HCT116 (cell line): Measurements from ENCODE around the gene GSTO1. TPM values are rescaled to one million over a fixed set of nuclear protein-coding genes. Genes with fewer than 3 reads are reported as not detected.
A peak's percentile ranks its signal among the peaks of the same experiment; 100 is the strongest.

Experiments
- ATAC-seq: fragments of 200-7000 bp; cut with Tn5 transposase; 2 replicates; pipeline ENCODE4 v1.9.1; 2020; ENCODE audit warnings: mild to moderate bottlenecking, moderate library complexity
- Bru-seq: library from RNA; stranded (reverse); fragments of 400-500 nt; gene quantifications from one replicate; lab custom pipeline; 2021; lab: Mats Ljungman, UMichigan
- BruChase-seq, 2 experiments: library from RNA; stranded (reverse); fragments of 400-500 nt; gene quantifications; one replicate each; lab custom pipeline; 2021; lab: Mats Ljungman, UMichigan
- BruUV-seq: library from RNA; stranded (reverse); fragments of 400-500 nt; replicated peaks from 2 replicates; lab custom pipeline; 2021; lab: Mats Ljungman, UMichigan
- CTCF ChIA-PET: fragments of 300-600 bp; sonication (Branson Sonifier 250); formaldehyde crosslinking; loops from one replicate; lab custom pipeline; 2021; ENCODE audit warnings: antibody characterized with exemption; lab: Charles Lee
- POLR2A ChIA-PET: fragments of 300-600, 350-600 bp; sonication (Branson Sonifier 250); formaldehyde crosslinking; loops from one replicate; lab custom pipeline; 2021; ENCODE audit warnings: antibody characterized with exemption; lab: Charles Lee
- RAD21 ChIA-PET, 2 experiments: fragments of 300-600 bp; sonication (Branson Sonifier 250); formaldehyde crosslinking; loops; one replicate each; lab custom pipeline; 2023; ENCODE audit warnings: low total read pairs in 2 of 2; ENCODE audit not compliant: uncharacterized antibody in 2 of 2, unreplicated experiment in 2 of 2, low non-redundant PET in 1 of 2; lab: Charles Lee
- DNase-seq: peaks from one replicate; pipeline ENCODE4 v3.0.0-alpha.2; 2010; ENCODE audit warnings: low read depth, low spot score
- H2AFZ ChIP-seq: fragments of 200-600 bp; shearing (Covaris generic), sonication (generic); 2 replicates; pipeline ENCODE4 v1.6.1; 2017; ENCODE audit warnings: low read depth, mixed run types, mixed read lengths, antibody characterized with exemption, low read length; ENCODE audit not compliant: poor library complexity, severe bottlenecking
- H3K27ac ChIP-seq: 2 replicates; pipeline ENCODE4 v1.5.1; 2012; ENCODE audit warnings: low read depth, low read length
- H3K27me3 ChIP-seq: fragments of 200-600 bp; sonication (generic); 2 replicates; pipeline ENCODE4 v1.6.1; 2016; ENCODE audit warnings: mixed run types, low read length, mixed read lengths; ENCODE audit not compliant: insufficient read depth
- H3K36me3 ChIP-seq, 2 experiments: fragments of 200-500 bp in 1 of 2; fragments of 200-600 bp in 1 of 2; sonication (Bioruptor generic) in 1 of 2; sonication (generic) in 1 of 2; 2 replicates each; pipeline versions ENCODE4 v1.5.1 to v1.6.1; 2014 to 2016; ENCODE audit warnings: low read length in 2 of 2, inconsistent platforms in 1 of 2, mixed read lengths in 1 of 2, mixed run types in 1 of 2; ENCODE audit not compliant: insufficient read depth in 2 of 2, control insufficient read depth in 1 of 2
- H3K4me1 ChIP-seq, 2 experiments: fragments of 200-600 bp in 1 of 2; sonication (generic) in 1 of 2; 2 replicates each; pipeline versions ENCODE4 v1.5.1 to v1.6.1; 2012 to 2017; ENCODE audit warnings: low read length in 2 of 2, inconsistent platforms in 1 of 2, mild to moderate bottlenecking in 1 of 2, mixed read lengths in 1 of 2, mixed run types in 1 of 2, moderate library complexity in 1 of 2; ENCODE audit not compliant: insufficient read depth in 2 of 2, control insufficient read depth in 1 of 2
- H3K4me2 ChIP-seq: fragments of 200-600 bp; sonication (generic); 2 replicates; pipeline ENCODE4 v1.6.1; 2017; ENCODE audit warnings: mixed run types, low read length, mixed read lengths
- H3K4me3 ChIP-seq, 2 experiments: fragments of 200-600 bp in 1 of 2; sonication (generic) in 1 of 2; replicated peaks in 1 of 2; 2 replicates each; pipeline ENCODE4 v1.5.1; 2011 to 2016; ENCODE audit warnings: low read length in 2 of 2, control low read depth in 1 of 2, low read depth in 1 of 2, mild to moderate bottlenecking in 1 of 2, mixed read lengths in 1 of 2, mixed run types in 1 of 2
- H3K79me2 ChIP-seq: fragments of 200-600 bp; sonication (generic); 2 replicates; pipeline ENCODE4 v1.6.1; 2017; ENCODE audit warnings: mild to moderate bottlenecking, mixed run types, low read length, moderate library complexity, mixed read lengths; ENCODE audit not compliant: insufficient read depth
- H3K9ac ChIP-seq: fragments of 200-600 bp; sonication (generic); 2 replicates; pipeline ENCODE4 v1.6.1; 2016; ENCODE audit warnings: low read length, mixed read lengths
- H3K9me2 ChIP-seq: fragments of 200-600 bp; sonication (generic), shearing (Covaris generic); 2 replicates; pipeline ENCODE4 v1.6.1; 2017; ENCODE audit warnings: mixed run types, mild to moderate bottlenecking, moderate library complexity; ENCODE audit not compliant: insufficient read depth
- H3K9me3 ChIP-seq, 2 experiments: fragments of 200-500 bp in 1 of 2; fragments of 200-600 bp in 1 of 2; sonication (Bioruptor generic) in 1 of 2; sonication (generic) in 1 of 2; 2 replicates each; pipeline ENCODE4 v1.6.1; 2014 to 2017; ENCODE audit warnings: low read length in 2 of 2, mixed read lengths in 2 of 2, inconsistent platforms in 1 of 2, low read depth in 1 of 2, mild to moderate bottlenecking in 1 of 2, mixed run types in 1 of 2, moderate library complexity in 1 of 2; ENCODE audit not compliant: control insufficient read depth in 1 of 2, insufficient read depth in 1 of 2
- H4K20me1 ChIP-seq: fragments of 200-600 bp; sonication (generic), shearing (Covaris generic); 2 replicates; pipeline ENCODE4 v1.6.1; 2017; ENCODE audit warnings: mixed run types, mild to moderate bottlenecking, moderate library complexity; ENCODE audit not compliant: insufficient read depth
- ATF3 ChIP-seq: IDR thresholded peaks from 2 replicates; pipeline ENCODE4 v1.6.1; 2012
- CBX3 ChIP-seq: IDR thresholded peaks from 2 replicates; pipeline ENCODE4 v1.6.1; 2012; ENCODE audit warnings: low read depth
- EGR1 ChIP-seq: IDR thresholded peaks from 2 replicates; pipeline ENCODE4 v1.6.1; 2012; ENCODE audit warnings: low read depth
- ELF1 ChIP-seq: IDR thresholded peaks from 2 replicates; pipeline ENCODE4 v1.6.1; 2012; ENCODE audit warnings: low read depth, borderline replicate concordance
- EZH2 ChIP-seq: fragments of 200-600 bp; sonication (generic); IDR thresholded peaks from 2 replicates; pipeline ENCODE4 v1.6.1; 2017; ENCODE audit warnings: antibody characterized with exemption, mixed run types
- EZH2phosphoT487 ChIP-seq: fragments of 200-600 bp; IDR thresholded peaks from 2 replicates; pipeline ENCODE4 v1.6.1; 2018; ENCODE audit warnings: antibody characterized with exemption, borderline replicate concordance
- FOSL1 ChIP-seq: IDR thresholded peaks from 2 replicates; pipeline ENCODE4 v1.6.1; 2012; ENCODE audit warnings: low read depth
- JUND ChIP-seq: IDR thresholded peaks from 2 replicates; pipeline ENCODE4 v1.6.1; 2012
- MAX ChIP-seq: IDR thresholded peaks from 2 replicates; pipeline ENCODE4 v1.6.1; 2012
- POLR2A ChIP-seq: IDR thresholded peaks from 2 replicates; pipeline ENCODE4 v1.7.0; 2011; ENCODE audit warnings: borderline replicate concordance; ENCODE audit not compliant: insufficient read depth, insufficient read length; ENCODE audit errors: extremely low read depth
- RAD21 ChIP-seq: IDR thresholded peaks from 2 replicates; pipeline ENCODE4 v1.6.1; 2012; ENCODE audit warnings: low read depth, mild to moderate bottlenecking
- REST ChIP-seq: IDR thresholded peaks from 2 replicates; pipeline ENCODE4 v1.6.1; 2012; ENCODE audit warnings: low read depth
- SIN3A ChIP-seq: IDR thresholded peaks from 2 replicates; pipeline ENCODE4 v1.6.1; 2012; ENCODE audit warnings: low read depth
- SRF ChIP-seq: IDR thresholded peaks from 2 replicates; pipeline ENCODE4 v1.6.1; 2012; ENCODE audit warnings: low read depth
- TCF7L2 ChIP-seq: IDR thresholded peaks from 2 replicates; pipeline ENCODE4 v1.7.0; 2011; ENCODE audit warnings: borderline replicate concordance, inconsistent platforms; ENCODE audit not compliant: insufficient read depth, insufficient read length; ENCODE audit errors: extremely low read depth
- YY1 ChIP-seq: IDR thresholded peaks from 2 replicates; pipeline ENCODE4 v1.6.1; 2011; ENCODE audit warnings: low read length, low read depth, moderate library complexity, mild to moderate bottlenecking; ENCODE audit not compliant: insufficient replicate concordance; ENCODE audit errors: extremely low read depth
- ZBTB33 ChIP-seq: IDR thresholded peaks from 2 replicates; pipeline ENCODE4 v1.6.1; 2011; ENCODE audit warnings: mild to moderate bottlenecking, low read length, moderate library complexity; ENCODE audit not compliant: insufficient replicate concordance; ENCODE audit errors: extremely low read depth
- ZFX ChIP-seq: fragments of 450-650 bp; IDR thresholded peaks from 2 replicates; pipeline ENCODE4 v1.6.1; 2017
- ZNF274 ChIP-seq: fragments of 200-500 bp; sonication (Bioruptor generic); IDR thresholded peaks from 2 replicates; pipeline ENCODE4 v1.6.1; 2014; ENCODE audit warnings: mild to moderate bottlenecking, low read depth, low read length, inconsistent platforms
- intact Hi-C: fragments of 100-400 bp; cut with micrococcal nuclease; formaldehyde crosslinking; loops from 2 replicates; pipeline ENCODE4 v1.10.0; 2022
- long read RNA-seq: library from polyadenylated mRNA; unstranded; transcript quantifications from one replicate; pipeline ENCODE4 v2.0.0, GENCODE V29; 2021; ENCODE audit not compliant: unreplicated experiment
- polyA plus RNA-seq: library from polyadenylated mRNA; unstranded; fragments of >200 nt; gene quantifications from 2 replicates; pipeline ENCODE4 v1.2.1, GENCODE V29; 2012; ENCODE audit warnings: missing spikeins
- total RNA-seq: library from RNA; stranded (reverse); gene quantifications from one replicate; pipeline ENCODE4 v1.2.1, GENCODE V29; 2021; ENCODE audit not compliant: unreplicated experiment

Gene GSTO1
- total RNA-seq (179 TPM), Bru-seq, nascent RNA (percentile 95 among the genes with signal in this experiment), BruChase-seq, experiment 1, labeled RNA remaining after a 6-hour chase (percentile 87 among the genes with signal in this experiment), BruChase-seq, experiment 2, labeled RNA remaining after a 2-hour chase (percentile 82 among the genes with signal in this experiment)
- 130 and 156 TPM in 2 replicates for polyA plus RNA-seq
- long read RNA-seq, transcript GSTO1-204 (5 exons, 829 nt) = minor isoform, 6 of 115 reads
- long read RNA-seq, transcript GSTO1-202 (6 exons, 972 nt) = major isoform, 100 of 115 reads
- long read RNA-seq, partial matches to known transcripts = 1 of 115 reads
- long read RNA-seq, other reads (novel, unspliced or antisense) = 6 of 115 reads

GRCh38 chr10:104254493-104255310 is at the start of gene GSTO1:
TSS of gene GSTO1 (plus strand) at chr10:104254892. CDS start at chr10:104254929, 37 bp downstream.
- POLR2A ChIA-PET = interaction anchor here (1.0 to 2.3 kb wide), 6 partner anchors 8 to 209 kb away, joined by 3 to 14 read pairs (median 3); partner anchors contain the start of gene GSTO2
- no peaks in the 10 kb centered on the region for H3K27me3 ChIP-seq
- DNase-seq = peak; percentile 51
- no TSS peak for BruUV-seq
- RAD21 ChIA-PET = interaction anchor here (0.6 to 0.9 kb wide), 2 partner anchors 210 to 365 kb away, joined by 3 read pairs; no protein-coding TSS in a partner anchor
- no peaks in the 10 kb centered on the region for H3K9me3 ChIP-seq
- H3K4me1 ChIP-seq = peaks cover 14 to 29% of the 10 kb centered on the region in 2 experiments
- H3K9ac ChIP-seq = peak within 1 kb of the TSS; percentile 88
- ATAC-seq = peak; percentile 93
- H3K27ac ChIP-seq = peak within 1 kb of the TSS; percentile 76
- no peaks in the 10 kb centered on the region for H4K20me1 ChIP-seq
- H2AFZ ChIP-seq = peak within 1 kb of the TSS; percentile 87
- H3K4me2 ChIP-seq = peak within 1 kb of the TSS; percentile 83
- intact Hi-C loops = loop anchor here (1.0 to 5.0 kb wide), 2 partner anchors 209 to 367 kb away; no protein-coding TSS in a partner anchor
- no peaks in the 10 kb centered on the region for H3K9me2 ChIP-seq
- H3K79me2 ChIP-seq = peaks cover 51% of the 10 kb centered on the region
- CTCF ChIA-PET = interaction anchor here (0.7 to 3.0 kb wide), 6 partner anchors 19 to 542 kb away, joined by 3 to 22 read pairs (median 4); partner anchors contain the start of gene CFAP58
- H3K4me3 ChIP-seq = peak within 1 kb of the TSS; percentile 68 to 73
- H3K36me3 ChIP-seq = peaks cover 18 to 29% of the 10 kb centered on the region in 2 experiments
- peak; percentile 94 for TF ChIP-seq ZFX
- TF ChIP-seq TCF7L2 = peak; percentile 38
- peak; percentile 87 for TF ChIP-seq ELF1
- no peak for TF ChIP-seq RAD21
- no peak for TF ChIP-seq ATF3
- TF ChIP-seq ZNF274 = no peak
- TF ChIP-seq POLR2A = peak; percentile 79
- TF ChIP-seq CBX3 = peak; percentile 40; the same call in 1 of the 2 replicates
- no peak for TF ChIP-seq SRF
- no peak for TF ChIP-seq REST
- TF ChIP-seq SIN3A = peak; percentile 89
- peak; percentile 57 for TF ChIP-seq YY1
- no peak for TF ChIP-seq FOSL1
- no peak; the same call in 1 of the 2 replicates for TF ChIP-seq JUND
- no peak for TF ChIP-seq ZBTB33
- no peak for TF ChIP-seq EZH2phosphoT487
- no peak for TF ChIP-seq EZH2
- peak; percentile 89 for TF ChIP-seq MAX
- peak; percentile 98 for TF ChIP-seq EGR1
